ENCODE results near the gene OXER1. TPM values are rescaled to one million over a fixed set of nuclear protein-coding genes. Genes with fewer than 3 reads are reported as not detected.

The OXER1 gene
- total RNA-seq, 1 experiment from 2014 or later, result not detected

Other genes starting within 250 kb of the OXER1 start
- gene MTA3, start 195.5 kb downstream of the OXER1 start, total RNA-seq (2014; rRNA removed; shearing (Covaris generic); ENCODE audit: low replicate concordance), result 18.8 and 36.5 TPM in 2 replicates
- not detected in 2 replicates for gene HAAO, start 28.4 kb upstream of the OXER1 start, total RNA-seq (2014; rRNA removed; shearing (Covaris generic); ENCODE audit: low replicate concordance)

Measured in MG63 (cell line).